Kidney capillary endothelial cell (primary cell): ENCODE data around the gene NPHS1.
A peak's percentile ranks its signal among the peaks of the same experiment; 100 is the strongest.
"Not testable (repeated sequence)": the region's sequence is repeated elsewhere in the genome, so short reads cannot be mapped to it uniquely, and the experiment has no call there.

Source experiments
- DNase-seq: peaks from one replicate; pipeline ENCODE4 v3.0.0-alpha.2; 2018; ENCODE audit warnings: low spot score

The NPHS1 gene

DNA sequence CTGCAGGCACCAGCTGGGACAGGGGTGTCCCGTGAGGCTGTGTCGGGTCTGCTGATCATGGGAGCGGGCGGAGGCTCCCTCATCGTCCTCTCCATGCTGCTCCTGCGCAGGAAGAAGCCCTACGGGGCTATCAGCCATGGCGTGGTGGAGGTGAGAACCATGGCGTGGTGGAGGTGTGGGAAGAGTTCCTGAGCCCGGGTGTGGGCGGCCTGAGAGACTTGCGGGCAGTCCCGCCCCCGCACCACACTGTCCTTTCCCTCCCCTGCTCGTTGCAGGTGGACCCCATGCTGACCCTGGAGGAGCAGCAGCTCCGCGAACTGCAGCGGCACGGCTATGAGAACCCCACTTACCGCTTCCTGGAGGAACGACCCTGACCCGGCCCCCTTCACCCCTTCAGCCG, 26.8 kb upstream of the NPHS1 start:
- no peak for DNase-seq

- DNase-seq: no peak
Measured at GRCh38 chr19:35874392-35874930, 22.2 kb upstream of the NPHS1 start.

DNA sequence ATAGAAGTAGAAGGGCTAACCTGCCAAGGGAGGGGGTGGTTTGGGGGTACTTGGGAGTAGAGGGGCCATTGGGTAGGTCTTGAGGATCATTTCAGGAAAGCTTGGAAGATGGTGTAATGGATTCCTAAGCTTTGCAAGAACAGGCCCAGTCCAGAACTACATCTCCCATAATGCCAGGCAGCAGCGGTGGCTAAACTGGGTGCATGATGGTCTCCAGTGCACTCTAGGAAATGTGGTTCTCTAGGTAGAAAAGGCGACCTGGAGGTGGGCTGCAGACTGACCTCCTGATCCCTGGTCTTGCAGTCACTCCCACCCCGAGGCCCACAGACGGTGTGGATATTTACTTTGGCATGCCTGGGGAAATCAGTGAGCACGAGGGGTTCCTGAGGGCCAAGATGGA, 19.9 kb upstream of the NPHS1 start:
- no peak for DNase-seq

GRCh38 chr19:35871611-35872010, 19.3 kb upstream of the NPHS1 start:
- DNase-seq: no peak

- DNase-seq: no peak
Measured at GRCh38 chr19:35870798-35871197, 18.5 kb upstream of the NPHS1 start.

DNA sequence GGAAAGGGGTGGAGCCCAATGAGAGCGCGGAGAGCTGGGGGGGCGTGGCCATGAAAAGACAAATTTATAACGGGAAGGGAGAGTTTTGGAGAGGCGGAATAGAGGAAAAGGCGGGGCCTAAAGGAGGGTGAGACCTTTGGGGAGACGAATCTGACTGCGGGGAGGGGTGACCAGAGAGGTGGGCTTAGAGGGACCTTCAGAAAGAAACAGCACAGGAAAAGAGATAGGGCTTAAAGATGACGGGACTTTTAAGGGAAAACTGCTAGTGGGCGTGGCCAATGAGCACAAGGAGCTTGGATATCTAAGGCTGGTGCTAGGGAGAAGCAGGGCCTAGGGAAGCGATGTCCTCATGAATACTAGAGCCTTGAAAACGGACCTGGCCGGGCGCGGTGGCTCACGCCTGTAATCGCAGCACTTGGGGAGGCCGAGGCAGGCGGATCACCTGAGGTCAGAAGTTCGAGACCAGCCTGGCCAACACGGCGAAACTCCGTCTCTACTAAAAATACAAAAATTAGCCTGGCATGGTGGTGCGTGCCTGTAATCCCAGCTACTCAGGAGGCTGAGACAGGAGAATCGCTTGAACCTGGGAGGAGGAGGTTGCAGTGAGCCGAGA, 17.9 kb upstream of the NPHS1 start:
- not testable (repeated sequence) for DNase-seq

DNA sequence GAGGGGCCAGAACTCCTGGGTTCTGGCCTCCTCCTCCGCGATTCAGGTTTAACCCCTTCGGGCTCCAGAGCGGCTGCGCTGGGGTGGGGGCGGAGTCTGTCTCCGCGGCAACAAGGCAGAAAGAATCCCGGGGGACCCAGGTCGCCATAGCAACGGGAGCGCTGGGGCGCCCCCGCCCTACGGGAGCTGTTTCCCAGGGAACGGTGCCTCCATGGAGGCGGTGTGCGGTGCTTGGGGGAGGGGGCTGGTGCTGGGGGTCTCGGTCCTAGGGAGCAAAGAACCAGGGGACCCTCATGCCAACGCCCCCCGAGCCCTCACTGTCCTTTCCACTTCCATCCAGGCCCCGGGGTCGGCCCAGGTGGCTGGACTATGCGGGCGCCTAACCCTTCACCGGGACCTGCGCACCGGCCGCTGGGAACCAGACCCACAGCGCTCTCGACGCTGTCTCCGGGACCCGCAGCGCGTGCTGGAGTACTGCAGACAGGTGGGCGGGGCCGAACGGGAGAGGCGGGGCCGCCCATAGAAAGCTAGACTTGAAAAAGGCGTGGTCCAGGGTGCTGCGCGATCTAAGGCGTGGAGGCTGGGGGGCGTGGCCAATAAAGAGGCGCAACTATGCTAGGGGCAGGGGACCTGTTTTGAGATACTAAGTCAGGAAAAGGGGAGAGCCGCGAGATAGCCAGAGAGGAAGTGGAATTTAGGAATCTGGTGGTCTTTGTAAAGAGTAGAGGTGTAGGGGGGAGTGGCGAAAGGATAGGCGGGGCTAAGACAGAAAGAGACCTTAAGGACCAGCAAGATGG, 17.2 kb upstream of the NPHS1 start:
- peak; percentile 67 for DNase-seq

GRCh38 chr19:35868823-35869326, 16.6 kb upstream of the NPHS1 start:
- DNase-seq: no peak

- peak; percentile 40 for DNase-seq
Measured at GRCh38 chr19:35868172-35868822, 16.0 kb upstream of the NPHS1 start, which contains the start of gene APLP1. TSS of gene APLP1 (plus strand) at chr19:35868574. CDS start at chr19:35868637, 63 bp downstream.

- DNase-seq: no peak
Measured at GRCh38 chr19:35863018-35863417, 10.7 kb upstream of the NPHS1 start.

DNA sequence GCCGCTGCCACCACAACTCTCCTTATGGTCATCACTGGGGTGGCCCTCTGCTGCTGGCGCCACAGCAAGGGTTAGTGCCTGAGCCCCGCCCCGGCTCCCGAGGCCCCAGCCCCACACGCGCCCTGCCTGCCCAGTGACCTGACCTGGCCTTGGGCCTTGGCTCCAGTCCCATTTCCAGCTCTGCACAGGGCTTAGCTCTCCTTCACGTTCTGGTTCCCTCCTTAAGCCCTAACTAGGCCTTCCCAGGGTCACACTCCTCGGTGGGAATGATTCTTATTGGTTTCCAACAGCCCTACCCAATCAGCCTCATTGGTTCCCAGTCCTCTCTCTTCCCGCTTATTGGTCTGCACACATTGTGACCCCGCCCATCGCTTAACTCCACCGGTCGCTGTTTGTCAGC, 10.2 kb upstream of the NPHS1 start:
- DNase-seq: no peak

GRCh38 chr19:35861640-35862160, 9.4 kb upstream of the NPHS1 start:
- DNase-seq: no peak

- DNase-seq: no peak
Measured at GRCh38 chr19:35860818-35861639, 8.7 kb upstream of the NPHS1 start.

- DNase-seq: no peak
Measured at GRCh38 chr19:35860436-35860817, 8.1 kb upstream of the NPHS1 start.

GRCh38 chr19:35859414-35859813, 7.1 kb upstream of the NPHS1 start:
- DNase-seq: no peak

DNA sequence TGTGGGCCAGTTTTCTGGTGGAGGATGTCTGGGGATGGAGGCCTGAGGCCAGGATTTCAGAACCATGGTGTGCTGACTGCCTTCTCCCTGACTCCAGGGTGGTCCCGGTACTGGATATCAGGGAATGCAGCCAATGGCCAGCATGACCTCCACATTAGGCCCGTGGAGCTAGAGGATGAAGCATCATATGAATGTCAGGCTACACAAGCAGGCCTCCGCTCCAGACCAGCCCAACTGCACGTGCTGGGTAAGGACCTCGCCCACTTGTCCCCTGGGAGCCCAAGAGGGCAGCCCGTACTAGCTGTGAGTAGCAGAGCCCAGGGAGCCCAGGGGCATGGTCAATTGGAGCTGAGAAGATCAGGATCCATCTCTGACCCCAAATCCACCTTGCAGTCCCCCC, 6.0 kb upstream of the NPHS1 start:
- DNase-seq: no peak

- no peak for DNase-seq
Measured at GRCh38 chr19:35856546-35857149, 4.3 kb upstream of the NPHS1 start, which contains the start of gene KIRREL2. TSS of gene KIRREL2 (plus strand) at chr19:35856911. CDS start at chr19:35857120, 209 bp downstream.

DNA sequence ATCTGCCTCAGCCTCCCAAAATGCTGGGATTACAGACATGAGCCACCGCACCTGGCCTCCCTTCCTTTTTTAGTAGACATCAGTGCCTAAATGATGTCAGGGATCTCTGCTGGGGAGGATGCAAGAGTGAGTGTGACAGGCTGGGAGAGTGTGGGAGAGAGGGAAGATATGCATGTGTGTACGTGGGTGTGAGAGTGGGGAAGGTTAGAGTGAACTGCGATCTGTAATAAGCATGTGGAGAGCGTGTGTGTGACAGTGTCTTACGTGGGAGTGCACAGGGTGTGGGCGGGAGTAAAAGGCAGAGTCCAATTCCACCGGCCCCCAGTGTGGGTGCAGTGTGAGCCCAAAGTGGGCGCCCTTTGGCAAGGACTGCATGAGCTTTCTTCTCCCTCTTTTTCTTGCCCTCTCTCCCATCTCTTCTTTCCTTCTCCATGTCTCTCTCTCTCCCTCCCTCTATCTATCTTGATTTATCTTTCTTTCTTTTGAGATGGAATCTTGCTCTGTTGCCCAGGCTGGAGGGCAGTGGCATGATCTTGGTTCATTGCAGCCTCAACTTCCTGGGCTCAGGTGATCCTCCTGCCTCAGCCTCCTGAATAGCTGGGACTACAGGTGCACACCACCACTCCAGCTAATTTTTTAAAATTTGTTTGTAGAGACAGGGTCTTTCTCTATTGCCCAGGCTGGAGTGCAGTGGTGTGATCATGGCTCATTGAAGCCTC, 893 bp upstream of the NPHS1 start:
- no peak for DNase-seq

- DNase-seq: no peak
Measured at GRCh38 chr19:35851213-35852028, 883 bp downstream of the NPHS1 start.
